ENCODE results near the gene SERTAD1.
A peak's percentile ranks its signal among the peaks of the same experiment; 100 is the strongest.
"Not testable (repeated sequence)": the region's sequence is repeated elsewhere in the genome, so short reads cannot be mapped to it uniquely, and the experiment has no call there.

The SERTAD1 gene

GRCh38 chr19:40452016-40452415, 26.2 kb upstream of the SERTAD1 start:
- no peak for DNase-seq (ENCODE audit: low spot score)

- no peak for DNase-seq (ENCODE audit: low spot score)
These were observed 24.9 kb upstream of the SERTAD1 start for GRCh38 chr19:40450664-40451063.

- no peak for DNase-seq (ENCODE audit: low spot score)
These were observed 23.7 kb upstream of the SERTAD1 start for GRCh38 chr19:40449506-40449905.

GRCh38 chr19:40446263-40446784, 20.5 kb upstream of the SERTAD1 start:
- DNase-seq (ENCODE audit: low spot score): no peak

GRCh38 chr19:40445780-40446262, 20.0 kb upstream of the SERTAD1 start:
- DNase-seq (ENCODE audit: low spot score): peak; percentile 49

GRCh38 chr19:40444825-40445312, 19.1 kb upstream of the SERTAD1 start:
- DNase-seq (ENCODE audit: low spot score): no peak

GRCh38 chr19:40444000-40444824, 18.4 kb upstream of the SERTAD1 start, which contains the start of gene SERTAD3:
Gene SERTAD3, minus strand, starts transcription at chr19:40444335. Its CDS starts 2,255 bp downstream, at chr19:40442080.
- peak; percentile 96 for DNase-seq (ENCODE audit: low spot score)

- peak; percentile 98 for DNase-seq (ENCODE audit: low spot score)
These were observed 17.6 kb upstream of the SERTAD1 start for GRCh38 chr19:40443131-40443999.

GRCh38 chr19:40442328-40443130, 16.7 kb upstream of the SERTAD1 start:
- DNase-seq (ENCODE audit: low spot score): no peak

- no peak for DNase-seq (ENCODE audit: low spot score)
These were observed 16.0 kb upstream of the SERTAD1 start for GRCh38 chr19:40441719-40442253.

- DNase-seq (ENCODE audit: low spot score): no peak
These were observed 12.5 kb upstream of the SERTAD1 start for GRCh38 chr19:40438284-40438683.

GRCh38 chr19:40433391-40434216, 7.8 kb upstream of the SERTAD1 start:
- DNase-seq (ENCODE audit: low spot score): peak; percentile 82

GRCh38 chr19:40432760-40433159, 7.0 kb upstream of the SERTAD1 start:
- DNase-seq (ENCODE audit: low spot score): not testable (repeated sequence)

GRCh38 chr19:40431698-40432097, 5.9 kb upstream of the SERTAD1 start:
- no peak for DNase-seq (ENCODE audit: low spot score)

- not testable (repeated sequence) for DNase-seq (ENCODE audit: low spot score)
These were observed 4.5 kb upstream of the SERTAD1 start for GRCh38 chr19:40430242-40430641.

- not testable (repeated sequence) for DNase-seq (ENCODE audit: low spot score)
These were observed 2.4 kb upstream of the SERTAD1 start for GRCh38 chr19:40428197-40428596.

- DNase-seq (ENCODE audit: low spot score): no peak
These were observed 949 bp downstream of the SERTAD1 start for GRCh38 chr19:40424637-40425449.

- no peak for DNase-seq (ENCODE audit: low spot score)
These were observed 1.9 kb downstream of the SERTAD1 start for GRCh38 chr19:40423938-40424337.

Data from hematopoietic multipotent progenitor cell treated with erythropoietin and hydrocortisone succinate and interleukin-3 and kit ligand, for 17 days (in vitro differentiated cells).